Retinal pigment epithelial cell (primary cell): ENCODE results near the gene CAMKK2.

Experiments
- DNase-seq: peaks from one replicate; pipeline ENCODE4 v3.0.0-alpha.2; 2010; ENCODE audit warnings: low read depth
- H3K4me3 ChIP-seq: 2 replicates; pipeline ENCODE4 v1.5.1; 2011; ENCODE audit warnings: mild to moderate bottlenecking, low read length, control low read depth, moderate library complexity
- TF ChIP-seq, protein P1 (sequence below): conservative IDR thresholded peaks from 2 replicates; pipeline ENCODE4 v1.5.1; 2011; ENCODE audit warnings: low read depth, low read length, control low read depth, inconsistent platforms

Gene CAMKK2

GRCh38 chr12:121289962-121290361 lies 6.5 kb downstream of the CAMKK2 start:
- TF ChIP-seq, protein P1, sequence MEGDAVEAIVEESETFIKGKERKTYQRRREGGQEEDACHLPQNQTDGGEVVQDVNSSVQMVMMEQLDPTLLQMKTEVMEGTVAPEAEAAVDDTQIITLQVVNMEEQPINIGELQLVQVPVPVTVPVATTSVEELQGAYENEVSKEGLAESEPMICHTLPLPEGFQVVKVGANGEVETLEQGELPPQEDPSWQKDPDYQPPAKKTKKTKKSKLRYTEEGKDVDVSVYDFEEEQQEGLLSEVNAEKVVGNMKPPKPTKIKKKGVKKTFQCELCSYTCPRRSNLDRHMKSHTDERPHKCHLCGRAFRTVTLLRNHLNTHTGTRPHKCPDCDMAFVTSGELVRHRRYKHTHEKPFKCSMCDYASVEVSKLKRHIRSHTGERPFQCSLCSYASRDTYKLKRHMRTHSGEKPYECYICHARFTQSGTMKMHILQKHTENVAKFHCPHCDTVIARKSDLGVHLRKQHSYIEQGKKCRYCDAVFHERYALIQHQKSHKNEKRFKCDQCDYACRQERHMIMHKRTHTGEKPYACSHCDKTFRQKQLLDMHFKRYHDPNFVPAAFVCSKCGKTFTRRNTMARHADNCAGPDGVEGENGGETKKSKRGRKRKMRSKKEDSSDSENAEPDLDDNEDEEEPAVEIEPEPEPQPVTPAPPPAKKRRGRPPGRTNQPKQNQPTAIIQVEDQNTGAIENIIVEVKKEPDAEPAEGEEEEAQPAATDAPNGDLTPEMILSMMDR, result no peak
- no peak overlapping the region for H3K4me3 ChIP-seq
- DNase-seq, result no peak

- no peak overlapping the region for H3K4me3 ChIP-seq
- TF ChIP-seq, protein P1, result no peak
- DNase-seq, result no peak
Measured at GRCh38 chr12:121288986-121289385, 7.5 kb downstream of the CAMKK2 start.

- no peak for DNase-seq
- no peak overlapping the region for H3K4me3 ChIP-seq
- TF ChIP-seq, protein P1, result no peak
Measured at GRCh38 chr12:121288158-121288845, 8.2 kb downstream of the CAMKK2 start.

GRCh38 chr12:121287267-121287954 lies 9.1 kb downstream of the CAMKK2 start:
- no peak for DNase-seq
- H3K4me3 ChIP-seq, result no peak overlapping the region
- TF ChIP-seq, protein P1, result no peak

DNA sequence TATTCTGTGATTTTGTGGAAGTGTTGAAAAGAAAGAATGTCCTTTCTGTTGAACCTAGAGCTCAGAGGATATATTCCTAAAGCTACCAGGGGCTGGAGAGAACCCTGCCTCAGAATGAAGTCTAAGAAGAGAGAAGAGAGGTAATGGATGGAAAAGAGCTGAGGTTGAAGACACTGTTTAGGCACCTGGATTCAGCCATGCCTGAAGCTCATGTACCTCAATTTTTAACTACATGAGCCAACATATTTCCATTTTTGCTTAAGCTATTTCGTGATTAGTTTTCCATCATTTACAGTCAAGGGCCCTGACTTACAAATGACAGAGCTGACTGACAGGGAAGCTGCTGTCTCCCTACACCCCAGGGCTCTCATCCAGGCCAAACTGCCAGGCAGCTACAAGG lies 10.7 kb downstream of the CAMKK2 start:
- TF ChIP-seq, protein P1, result no peak
- DNase-seq, result no peak

DNA sequence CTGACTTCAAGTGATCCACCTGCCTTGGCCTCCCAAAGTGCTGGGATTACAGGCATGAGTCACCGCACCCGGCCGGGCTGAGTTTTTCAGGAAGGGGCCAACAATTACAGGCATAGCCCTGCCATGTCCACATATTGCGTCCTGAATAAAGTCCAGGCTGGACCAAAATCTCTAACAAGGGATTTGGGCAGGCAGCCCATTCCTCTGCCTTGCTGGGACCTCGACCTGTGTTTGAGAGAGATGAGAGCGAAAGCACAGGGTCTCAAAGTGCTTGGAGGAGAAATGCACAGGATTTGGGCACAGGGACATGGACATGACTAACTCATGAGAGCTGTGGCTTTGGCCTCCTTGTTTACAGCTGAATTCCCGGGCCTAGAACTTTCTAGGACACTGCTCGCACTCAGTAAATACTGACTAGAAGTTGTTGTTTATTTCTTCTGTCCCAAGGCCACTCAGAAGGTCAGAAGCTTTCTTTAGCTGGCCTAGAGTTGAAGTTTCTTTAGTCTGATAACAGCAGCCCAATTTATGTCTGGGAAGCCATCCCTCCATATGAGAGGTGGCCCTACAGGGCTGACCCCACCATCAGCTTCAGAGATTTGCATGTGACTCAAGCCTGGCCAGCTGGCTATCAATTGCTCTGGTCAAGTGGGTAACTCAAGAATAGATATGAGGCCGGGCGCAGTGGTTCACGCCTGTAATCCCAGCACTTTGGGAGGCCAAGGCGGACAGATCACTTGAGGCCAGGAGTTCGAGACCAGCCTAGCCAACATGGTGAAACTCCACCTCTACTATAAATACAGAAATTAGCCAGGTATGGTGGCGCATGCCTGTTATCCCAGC lies 11.7 kb downstream of the CAMKK2 start:
- TF ChIP-seq, protein P1, result no peak
- DNase-seq, result no peak
- no peak overlapping the region for H3K4me3 ChIP-seq

More for the DNA sequence above, 10.7 kb downstream of the CAMKK2 start:
- H3K4me3 ChIP-seq, result no peak overlapping the region
